NCI-H82 treated with DMSO at 0.1 percent for 48 hours (cell line): Measurements from ENCODE around the gene EPDR1.
"Not testable (repeated sequence)": the region's sequence is repeated elsewhere in the genome, so short reads cannot be mapped to it uniquely, and the experiment has no call there.

ENCODE experiments used
- DNase-seq: peaks from one replicate; lab custom pipeline; 2025; ENCODE audit not compliant: unreplicated experiment; lab: John Stamatoyannopoulos, UW

EPDR1 gene

GRCh38 chr7:37927773-37928444 is 7.5 kb downstream of the EPDR1 start:
- DNase-seq, result no peak

DNA sequence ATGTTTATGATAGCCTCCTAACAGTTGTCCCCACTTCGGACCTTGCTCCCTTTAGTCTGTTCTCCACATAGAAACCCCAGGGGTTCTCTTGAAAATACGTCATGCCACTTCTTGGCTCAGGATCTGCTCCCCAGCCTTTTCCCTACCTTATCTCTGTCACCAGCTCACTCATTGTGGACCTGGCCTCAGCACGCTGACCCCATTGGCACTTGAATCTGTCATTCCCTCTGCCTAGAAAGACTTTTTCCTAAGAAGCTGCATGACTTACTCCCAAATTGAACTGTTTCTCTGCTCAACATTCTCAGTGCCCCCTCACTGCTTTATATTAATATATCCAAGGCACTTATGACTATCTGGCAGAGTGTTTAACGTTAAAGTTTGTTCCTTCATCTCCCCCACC is 8.4 kb downstream of the EPDR1 start:
- no peak for DNase-seq

- no peak for DNase-seq
Measured at GRCh38 chr7:37930226-37930948, 9.9 kb downstream of the EPDR1 start.

DNA sequence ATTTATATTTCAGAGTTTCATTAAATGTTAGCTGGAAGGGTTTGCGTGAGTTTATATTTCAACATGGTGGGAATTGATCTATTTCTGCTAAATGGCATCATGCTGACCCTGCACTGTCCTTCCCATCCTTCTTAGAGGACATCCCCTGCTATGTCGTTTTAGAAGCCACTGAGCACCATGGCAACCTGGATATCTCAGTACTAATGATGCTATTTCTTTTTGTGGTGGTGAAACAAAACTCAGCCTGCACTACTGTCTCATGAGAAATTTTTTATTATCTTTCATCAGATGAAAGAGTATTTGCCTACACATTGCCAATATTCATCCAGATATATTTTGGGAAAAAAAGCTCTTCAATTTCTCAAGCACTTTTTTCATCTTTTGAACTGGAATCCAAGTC is 12.1 kb downstream of the EPDR1 start:
- no peak for DNase-seq

DNA sequence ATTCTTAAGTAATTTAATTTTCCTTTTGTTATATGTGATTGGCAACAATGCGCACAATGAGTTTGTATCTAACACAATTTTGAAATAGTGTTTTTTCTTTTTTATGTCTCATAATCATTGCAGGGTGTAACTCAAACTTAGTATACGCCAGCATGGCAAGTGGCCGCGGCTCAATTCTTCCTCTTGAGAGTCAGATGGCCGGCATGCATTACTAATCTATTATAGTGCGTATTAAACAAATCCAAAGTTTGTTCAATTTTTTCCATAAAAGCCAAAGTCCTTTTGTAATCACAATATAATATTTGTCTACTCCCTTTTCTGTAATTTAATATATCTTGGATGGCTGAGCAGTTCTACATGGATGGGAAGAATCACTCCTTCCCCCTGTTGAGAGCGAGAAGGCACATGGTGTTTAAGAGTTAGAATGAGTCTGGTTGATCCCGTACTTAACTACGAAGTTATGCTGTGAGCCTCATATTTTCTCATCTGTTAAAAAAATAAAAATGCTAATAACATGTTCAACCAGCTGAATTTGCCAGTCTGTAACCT is 12.7 kb downstream of the EPDR1 start:
- no peak for DNase-seq

DNA sequence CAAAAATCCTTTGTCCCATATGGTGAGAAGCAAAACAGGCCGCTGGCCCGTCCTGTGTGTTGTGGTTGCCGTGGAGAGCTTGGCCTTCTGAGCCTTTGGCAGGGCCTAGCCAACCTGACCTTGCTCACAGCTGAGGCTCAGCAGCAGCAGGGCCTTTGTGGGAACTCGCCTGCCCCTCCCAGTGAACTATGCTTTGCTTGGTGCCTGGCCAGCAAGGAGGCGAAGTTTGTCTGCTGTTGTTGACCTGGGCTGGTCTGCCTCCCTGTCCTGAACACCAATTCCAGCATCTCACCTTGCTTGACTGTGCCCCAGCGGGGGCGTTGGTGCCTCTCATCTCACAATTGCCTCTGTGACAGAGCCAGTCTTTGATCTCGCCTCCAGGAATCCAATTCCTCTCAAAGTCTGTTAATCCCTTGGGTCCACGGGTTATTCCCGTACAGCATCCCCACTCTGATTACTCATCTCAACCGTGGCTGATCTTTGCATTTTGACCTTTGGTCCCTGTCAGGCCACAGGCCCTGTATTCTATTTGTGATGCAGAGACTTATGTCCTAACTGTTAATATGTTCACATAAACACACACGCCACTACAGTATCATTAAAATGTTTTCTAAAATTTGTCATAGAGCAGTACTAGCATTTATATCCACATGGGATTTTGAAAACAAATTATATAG is 22.6 kb downstream of the EPDR1 start:
- DNase-seq, result no peak

DNA sequence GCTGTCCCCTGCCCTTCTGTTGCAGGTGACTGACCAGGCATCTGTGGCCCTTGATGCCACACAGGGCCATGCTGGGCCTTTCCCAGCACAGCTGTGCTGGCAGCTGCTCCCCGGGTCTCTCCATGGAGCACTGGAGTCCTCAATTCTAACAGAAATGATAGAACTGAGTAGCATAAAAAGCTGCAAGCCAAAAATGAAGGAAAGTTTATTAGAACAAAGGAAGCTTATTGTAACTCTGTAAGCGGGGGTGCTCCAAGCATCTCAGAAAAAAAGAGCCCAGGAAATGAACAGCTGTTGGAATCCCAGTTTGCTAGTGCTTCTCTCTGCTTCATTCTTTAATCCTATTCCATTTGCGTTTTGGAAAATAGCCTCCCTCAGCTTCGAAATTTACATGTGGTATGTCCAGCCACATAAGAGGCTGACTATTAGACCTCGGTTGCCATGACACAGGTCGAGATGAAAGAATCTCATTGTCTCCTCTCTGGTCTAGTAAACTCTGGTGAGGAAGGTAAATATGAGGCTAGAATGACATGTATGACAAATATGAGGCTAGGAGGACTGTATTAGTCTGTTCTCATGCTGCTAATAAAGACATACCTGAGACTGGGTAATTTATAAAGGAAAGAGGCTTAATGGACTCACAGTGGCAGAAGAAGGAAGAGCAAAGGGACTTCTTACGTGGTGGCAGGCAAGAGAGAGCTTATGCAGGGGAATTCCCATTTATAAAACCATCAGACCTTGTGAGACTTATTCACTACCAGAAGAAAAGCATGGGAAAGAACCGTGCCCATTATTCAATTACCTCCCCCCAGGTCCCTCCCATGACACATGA is 23.7 kb downstream of the EPDR1 start:
- DNase-seq, result no peak

GRCh38 chr7:37944737-37945054 is 24.3 kb downstream of the EPDR1 start:
- DNase-seq, result no peak

- DNase-seq, result no peak
Measured at GRCh38 chr7:37945336-37945735, 24.9 kb downstream of the EPDR1 start.

DNA sequence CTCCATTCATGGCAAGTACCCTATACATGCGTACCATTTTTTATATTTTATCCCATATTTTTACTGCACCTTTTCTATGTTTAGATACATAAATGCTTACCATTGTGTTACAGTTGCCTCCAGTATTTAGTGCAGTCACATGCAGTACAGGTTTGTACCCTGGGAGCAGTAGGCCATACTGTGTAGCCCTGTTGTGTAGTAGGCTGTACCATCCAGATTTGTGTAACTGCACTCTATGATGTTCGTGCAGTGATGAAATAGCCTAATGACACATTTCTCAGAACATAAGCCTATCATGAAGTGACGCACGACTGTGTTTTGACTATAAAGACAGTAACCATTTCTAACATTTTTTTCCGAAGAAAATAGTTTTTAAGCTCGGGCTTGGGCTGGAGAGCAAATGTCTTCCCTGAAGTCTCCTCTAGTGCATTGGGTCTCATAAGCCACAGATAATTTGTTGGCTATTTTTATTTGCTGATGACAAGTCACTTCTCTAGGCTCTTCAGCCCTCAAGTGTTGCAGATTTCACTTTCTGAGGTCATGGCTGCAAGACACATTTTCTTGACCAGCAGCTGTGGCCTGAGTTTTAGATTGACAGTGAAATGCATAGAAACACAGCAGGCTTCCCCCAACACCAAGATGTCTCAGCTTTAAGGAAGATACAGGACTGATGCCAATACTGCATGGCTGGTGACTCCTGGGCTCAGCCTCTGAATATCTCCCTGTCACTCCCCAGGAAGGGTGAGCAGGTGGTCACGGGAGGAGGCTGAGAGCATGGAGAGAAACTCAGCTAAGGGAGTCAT is 26.9 kb downstream of the EPDR1 start:
- no peak for DNase-seq

- DNase-seq, result no peak
Measured at GRCh38 chr7:37947941-37948210, 27.4 kb downstream of the EPDR1 start.

DNA sequence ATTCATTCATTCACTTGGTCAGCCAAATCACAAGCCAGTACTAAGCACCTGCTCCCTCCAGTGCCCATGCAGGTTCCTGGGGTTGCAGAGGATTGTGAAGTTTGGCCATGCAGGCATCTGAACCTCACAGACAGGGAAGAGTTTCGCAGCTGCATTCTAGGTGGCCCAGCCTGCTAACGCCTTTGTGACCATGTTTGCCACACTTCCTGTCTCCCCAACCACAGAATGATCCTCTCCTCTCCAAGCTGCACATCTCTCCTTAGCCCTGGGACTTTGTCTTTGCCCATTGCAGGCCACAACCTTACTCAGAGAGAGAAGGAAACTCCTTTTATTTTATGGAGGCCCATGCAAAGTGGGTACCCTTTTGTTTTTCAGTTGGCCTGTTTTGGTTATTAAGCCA is 31.8 kb downstream of the EPDR1 start:
- DNase-seq, result no peak

DNA sequence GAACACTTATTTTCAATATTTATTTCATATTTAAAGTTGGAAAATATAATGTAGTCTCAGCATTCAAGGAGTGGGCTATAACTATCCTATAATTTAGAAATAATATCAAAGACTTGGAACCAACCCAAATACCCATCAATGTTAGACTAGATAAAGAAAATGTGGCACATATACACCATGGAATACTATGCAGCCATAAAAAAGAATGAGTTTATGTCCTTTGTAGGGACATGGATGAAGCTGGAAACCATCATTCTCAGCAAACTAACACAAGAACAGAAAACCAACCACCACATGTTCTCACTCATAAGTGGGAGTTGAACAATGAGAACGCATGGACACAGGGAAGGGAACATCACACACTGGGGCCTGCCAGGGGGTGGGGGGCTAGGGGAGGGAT is 33.8 kb downstream of the EPDR1 start:
- not testable (repeated sequence) for DNase-seq

DNA sequence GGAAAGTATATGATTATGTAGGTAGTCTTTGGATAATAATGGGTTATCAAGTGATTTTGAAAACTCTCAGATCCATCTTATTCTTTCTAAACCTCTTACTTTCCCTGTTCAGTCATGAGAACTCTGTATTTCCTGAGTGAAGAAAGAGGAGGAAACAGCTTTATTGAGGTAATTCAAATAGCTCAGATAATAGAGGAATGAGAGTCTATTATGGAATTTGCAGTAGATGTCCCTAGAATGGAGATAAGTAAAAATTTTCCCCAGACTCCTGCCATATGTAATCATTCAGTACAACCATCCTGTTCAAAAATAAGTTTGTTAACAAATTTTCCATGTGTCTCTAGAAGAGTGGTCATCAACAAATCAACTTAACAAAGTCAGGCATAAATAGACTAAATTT is 36.4 kb downstream of the EPDR1 start:
- DNase-seq, result no peak

- DNase-seq, result no peak
Measured at GRCh38 chr7:37957221-37957970, 37.0 kb downstream of the EPDR1 start.

GRCh38 chr7:37960483-37960882 is 40.0 kb downstream of the EPDR1 start:
- no peak for DNase-seq

DNA sequence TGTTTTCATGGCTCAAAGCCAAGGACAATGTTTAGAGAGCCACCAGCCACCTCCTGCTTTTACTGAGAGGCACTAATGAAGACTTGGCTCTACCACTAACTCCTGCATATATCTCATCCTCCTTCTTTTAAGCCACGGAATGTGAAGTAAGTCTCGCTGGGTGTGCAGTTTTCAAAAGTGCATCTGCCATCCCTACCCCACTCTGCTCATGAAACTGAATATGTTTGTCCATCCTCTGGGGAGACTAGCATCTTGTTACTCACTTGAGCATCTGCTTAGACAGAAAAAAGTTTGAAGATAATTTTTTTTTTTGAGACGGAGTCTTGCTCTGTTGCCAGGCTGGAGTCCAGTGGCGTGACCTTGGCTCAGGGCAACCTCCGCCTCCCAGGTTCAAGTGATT is 40.8 kb downstream of the EPDR1 start:
- DNase-seq, result no peak

DNA sequence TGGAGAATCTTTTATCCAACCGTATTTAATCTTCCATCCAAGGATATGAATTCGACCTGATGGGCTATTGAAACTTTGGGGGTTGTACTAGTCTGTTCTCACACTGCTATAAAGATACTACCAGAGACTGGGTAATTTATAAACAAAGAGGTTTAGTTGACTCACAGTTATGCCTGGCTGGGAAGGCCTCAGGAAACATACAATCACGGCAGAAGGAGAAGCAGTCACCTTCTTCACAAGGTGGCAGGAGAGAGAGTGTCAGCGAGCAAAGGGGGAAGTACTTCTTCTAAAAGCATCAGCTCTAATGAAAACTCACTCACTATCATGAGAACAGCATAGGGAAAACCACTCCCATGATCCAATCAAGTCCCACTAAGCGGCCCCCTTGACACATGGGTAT is 43.8 kb downstream of the EPDR1 start:
- no peak for DNase-seq

DNA sequence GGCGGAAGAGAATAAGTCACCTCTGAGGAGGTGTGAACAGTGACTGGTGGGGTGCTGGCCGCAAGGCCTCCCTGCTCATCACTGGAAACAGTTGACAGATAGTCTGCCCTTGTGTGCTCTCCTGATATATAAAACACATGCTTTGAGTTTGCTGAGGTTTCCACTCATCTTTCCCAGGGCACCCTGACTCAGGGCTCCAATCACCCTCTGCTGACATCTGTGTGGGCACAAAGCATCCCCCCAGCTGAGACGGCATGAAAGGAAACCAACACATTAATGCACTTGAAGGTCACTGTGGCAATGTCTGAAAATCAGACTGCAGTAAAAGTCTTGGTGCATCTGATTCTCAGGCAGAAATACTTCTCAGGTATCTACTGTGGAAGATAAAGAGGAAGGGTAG is 49.8 kb downstream of the EPDR1 start:
- DNase-seq, result no peak

GRCh38 chr7:37971491-37971890 is 51.1 kb downstream of the EPDR1 start:
- no peak for DNase-seq
